HEK293 (cell line): ENCODE results near the gene DDIT3.

Source experiments
- EGR2 ChIP-seq: fragments of 450-650 bp; formaldehyde crosslinking; IDR thresholded peaks from 2 replicates; pipeline ENCODE4 v1.5.1; 2016; ENCODE audit warnings: low read depth, missing biosample characterization, missing genetic modification characterization
- KLF10 ChIP-seq: fragments of 450-650 bp; IDR thresholded peaks from 2 replicates; pipeline ENCODE4 v1.5.1; 2018; ENCODE audit warnings: missing biosample characterization, mild to moderate bottlenecking, missing genetic modification characterization
- KLF7 ChIP-seq: fragments of 450-650 bp; formaldehyde crosslinking; IDR thresholded peaks from 2 replicates; pipeline ENCODE4 v1.5.1; 2016; ENCODE audit warnings: missing biosample characterization, missing genetic modification characterization, borderline replicate concordance
- KLF8 ChIP-seq: fragments of 450-650 bp; formaldehyde crosslinking; IDR thresholded peaks from 2 replicates; pipeline ENCODE4 v1.5.1; 2016; ENCODE audit warnings: missing biosample characterization, missing genetic modification characterization
- ZBTB20 ChIP-seq: fragments of 450-650 bp; formaldehyde crosslinking; IDR thresholded peaks from 2 replicates; pipeline ENCODE4 v1.5.1; 2016; ENCODE audit warnings: missing biosample characterization, missing genetic modification characterization
- ZBTB8A ChIP-seq: fragments of 450-650 bp; formaldehyde crosslinking; IDR thresholded peaks from 2 replicates; pipeline ENCODE4 v1.5.1; 2016; ENCODE audit warnings: missing biosample characterization, missing genetic modification characterization
- ZEB2 ChIP-seq: fragments of 450-650 bp; formaldehyde crosslinking; IDR thresholded peaks from 2 replicates; pipeline ENCODE4 v1.5.1; 2016; ENCODE audit warnings: missing biosample characterization, missing genetic modification characterization
- ZFHX2 ChIP-seq: fragments of 450-650 bp; formaldehyde crosslinking; conservative IDR thresholded peaks from 2 replicates; pipeline ENCODE4 v1.5.1; 2016; ENCODE audit warnings: missing biosample characterization, missing genetic modification characterization
- ZNF10 ChIP-seq: fragments of 450-650 bp; formaldehyde crosslinking; IDR thresholded peaks from 2 replicates; pipeline ENCODE4 v1.5.1; 2017; ENCODE audit warnings: missing biosample characterization, missing genetic modification characterization
- ZNF121 ChIP-seq: fragments of 450-650 bp; formaldehyde crosslinking; IDR thresholded peaks from 2 replicates; pipeline ENCODE4 v1.5.1; 2016; ENCODE audit warnings: missing biosample characterization, missing genetic modification characterization
- ZNF23 ChIP-seq: fragments of 450-650 bp; formaldehyde crosslinking; IDR thresholded peaks from 2 replicates; pipeline ENCODE4 v1.5.1; 2016; ENCODE audit warnings: missing biosample characterization, missing genetic modification characterization, borderline replicate concordance
- ZNF394 ChIP-seq: fragments of 450-650 bp; formaldehyde crosslinking; IDR thresholded peaks from 2 replicates; pipeline ENCODE4 v1.5.1; 2016; ENCODE audit warnings: missing biosample characterization, missing genetic modification characterization, mild to moderate bottlenecking, moderate library complexity, borderline replicate concordance
- ZNF677 ChIP-seq: fragments of 450-650 bp; IDR thresholded peaks from 2 replicates; pipeline ENCODE4 v1.5.0; 2018; ENCODE audit warnings: missing biosample characterization, mild to moderate bottlenecking, missing genetic modification characterization, moderate library complexity
- ZNF701 ChIP-seq: fragments of 450-650 bp; formaldehyde crosslinking; IDR thresholded peaks from 2 replicates; pipeline ENCODE4 v1.5.1; 2016; ENCODE audit warnings: missing biosample characterization, missing genetic modification characterization
- ZNF76 ChIP-seq: fragments of 450-650 bp; formaldehyde crosslinking; IDR thresholded peaks from 2 replicates; pipeline ENCODE4; 2016; ENCODE audit warnings: low read depth, missing biosample characterization, missing genetic modification characterization, borderline replicate concordance
- ZSCAN16 ChIP-seq: fragments of 450-650 bp; formaldehyde crosslinking; IDR thresholded peaks from 2 replicates; pipeline ENCODE4 v1.5.1; 2016; ENCODE audit warnings: missing biosample characterization, missing genetic modification characterization
- ZSCAN30 ChIP-seq: fragments of 450-650 bp; IDR thresholded peaks from 2 replicates; pipeline ENCODE4 v1.5.1; 2018; ENCODE audit warnings: missing biosample characterization, mild to moderate bottlenecking, missing genetic modification characterization, moderate library complexity
- TF ChIP-seq, protein P1 (sequence below): fragments of 450-650 bp; formaldehyde crosslinking; conservative IDR thresholded peaks from 2 replicates; pipeline ENCODE4 v1.5.1; 2016; ENCODE audit warnings: low read depth, missing biosample characterization, missing genetic modification characterization
- TF ChIP-seq, protein P2 (sequence below): fragments of 450-650 bp; formaldehyde crosslinking; IDR thresholded peaks from 2 replicates; pipeline ENCODE4 v1.5.1; 2016; ENCODE audit warnings: missing biosample characterization, missing genetic modification characterization
- TF ChIP-seq, protein P3 (sequence below): fragments of 450-650 bp; formaldehyde crosslinking; IDR thresholded peaks from 2 replicates; pipeline ENCODE4 v1.5.1; 2016; ENCODE audit warnings: missing biosample characterization, missing genetic modification characterization, borderline replicate concordance
- TF ChIP-seq, protein P4 (sequence below): fragments of 450-650 bp; formaldehyde crosslinking; IDR thresholded peaks from 2 replicates; pipeline ENCODE4 v1.5.1; 2016; ENCODE audit warnings: missing biosample characterization, missing genetic modification characterization
- TF ChIP-seq, protein P5 (sequence below): fragments of 450-650 bp; formaldehyde crosslinking; IDR thresholded peaks from 2 replicates; pipeline ENCODE4 v1.5.1; 2016; ENCODE audit warnings: missing biosample characterization, missing genetic modification characterization, low read depth

DDIT3 gene

DNA sequence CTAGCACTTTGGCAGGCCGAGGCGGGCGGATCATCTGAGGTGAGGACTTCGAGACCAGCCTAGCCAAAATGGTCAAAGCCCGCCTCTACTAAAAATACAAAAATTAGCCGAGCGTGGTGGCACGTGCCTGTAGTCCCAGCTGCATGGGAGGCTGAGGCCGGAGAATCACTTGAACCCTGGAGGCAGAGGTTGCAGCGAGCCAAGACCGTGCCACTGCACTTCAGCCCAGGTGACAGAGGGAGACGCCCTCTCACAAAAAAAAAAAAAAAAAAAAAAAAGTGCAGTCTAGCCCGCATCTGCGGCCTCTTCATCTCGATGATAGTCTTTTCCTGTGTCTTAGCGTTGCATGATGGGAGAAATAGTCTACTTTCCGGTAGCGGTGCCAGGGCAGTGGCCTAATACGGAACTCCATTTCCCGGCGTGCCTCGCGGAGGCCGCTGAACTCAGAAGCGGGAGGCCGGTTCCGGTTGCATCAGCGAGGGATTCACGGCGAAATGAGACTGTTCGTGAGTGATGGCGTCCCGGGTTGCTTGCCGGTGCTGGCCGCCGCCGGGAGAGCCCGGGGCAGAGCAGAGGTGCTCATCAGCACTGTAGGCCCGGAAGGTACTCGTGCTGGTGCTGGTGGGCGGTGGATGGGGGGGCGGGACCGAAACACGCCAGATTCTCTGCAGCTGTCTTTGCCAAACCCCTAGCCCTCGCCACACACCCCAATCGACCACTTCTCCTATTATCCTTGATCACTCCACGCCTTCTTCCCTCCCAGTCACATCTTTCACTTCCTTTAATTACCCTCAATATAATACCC, 32.5 kb downstream of the DDIT3 start, which contains the start of gene MARS1 (continued):
- TF ChIP-seq KLF8 = peak; percentile 67
- peak; percentile 20 for TF ChIP-seq ZNF394 (tag by site-specific recombination)
- TF ChIP-seq, protein P1, sequence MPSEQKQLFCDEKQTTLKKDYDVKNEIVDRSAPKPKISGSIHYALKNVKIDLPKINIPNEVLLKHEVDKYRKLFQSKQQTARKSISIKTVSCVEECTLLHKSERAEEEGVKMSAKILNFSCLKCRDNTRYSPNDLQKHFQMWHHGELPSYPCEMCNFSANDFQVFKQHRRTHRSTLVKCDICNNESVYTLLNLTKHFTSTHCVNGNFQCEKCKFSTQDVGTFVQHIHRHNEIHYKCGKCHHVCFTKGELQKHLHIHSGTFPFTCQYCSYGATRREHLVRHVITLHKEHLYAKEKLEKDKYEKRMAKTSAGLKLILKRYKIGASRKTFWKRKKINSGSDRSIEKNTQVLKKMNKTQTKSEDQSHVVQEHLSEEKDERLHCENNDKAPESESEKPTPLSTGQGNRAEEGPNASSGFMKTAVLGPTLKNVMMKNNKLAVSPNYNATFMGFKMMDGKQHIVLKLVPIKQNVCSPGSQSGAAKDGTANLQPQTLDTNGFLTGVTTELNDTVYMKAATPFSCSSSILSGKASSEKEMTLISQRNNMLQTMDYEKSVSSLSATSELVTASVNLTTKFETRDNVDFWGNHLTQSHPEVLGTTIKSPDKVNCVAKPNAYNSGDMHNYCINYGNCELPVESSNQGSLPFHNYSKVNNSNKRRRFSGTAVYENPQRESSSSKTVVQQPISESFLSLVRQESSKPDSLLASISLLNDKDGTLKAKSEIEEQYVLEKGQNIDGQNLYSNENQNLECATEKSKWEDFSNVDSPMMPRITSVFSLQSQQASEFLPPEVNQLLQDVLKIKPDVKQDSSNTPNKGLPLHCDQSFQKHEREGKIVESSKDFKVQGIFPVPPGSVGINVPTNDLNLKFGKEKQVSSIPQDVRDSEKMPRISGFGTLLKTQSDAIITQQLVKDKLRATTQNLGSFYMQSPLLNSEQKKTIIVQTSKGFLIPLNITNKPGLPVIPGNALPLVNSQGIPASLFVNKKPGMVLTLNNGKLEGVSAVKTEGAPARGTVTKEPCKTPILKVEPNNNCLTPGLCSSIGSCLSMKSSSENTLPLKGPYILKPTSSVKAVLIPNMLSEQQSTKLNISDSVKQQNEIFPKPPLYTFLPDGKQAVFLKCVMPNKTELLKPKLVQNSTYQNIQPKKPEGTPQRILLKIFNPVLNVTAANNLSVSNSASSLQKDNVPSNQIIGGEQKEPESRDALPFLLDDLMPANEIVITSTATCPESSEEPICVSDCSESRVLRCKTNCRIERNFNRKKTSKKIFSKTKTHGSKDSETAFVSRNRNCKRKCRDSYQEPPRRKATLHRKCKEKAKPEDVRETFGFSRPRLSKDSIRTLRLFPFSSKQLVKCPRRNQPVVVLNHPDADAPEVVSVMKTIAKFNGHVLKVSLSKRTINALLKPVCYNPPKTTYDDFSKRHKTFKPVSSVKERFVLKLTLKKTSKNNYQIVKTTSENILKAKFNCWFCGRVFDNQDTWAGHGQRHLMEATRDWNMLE (tag by site-specific recombination) = peak; percentile 89
- TF ChIP-seq ZSCAN16 = 0 out of 2 replicates have a peak, but pooled peaks have one; percentile 39
- TF ChIP-seq, protein P2, sequence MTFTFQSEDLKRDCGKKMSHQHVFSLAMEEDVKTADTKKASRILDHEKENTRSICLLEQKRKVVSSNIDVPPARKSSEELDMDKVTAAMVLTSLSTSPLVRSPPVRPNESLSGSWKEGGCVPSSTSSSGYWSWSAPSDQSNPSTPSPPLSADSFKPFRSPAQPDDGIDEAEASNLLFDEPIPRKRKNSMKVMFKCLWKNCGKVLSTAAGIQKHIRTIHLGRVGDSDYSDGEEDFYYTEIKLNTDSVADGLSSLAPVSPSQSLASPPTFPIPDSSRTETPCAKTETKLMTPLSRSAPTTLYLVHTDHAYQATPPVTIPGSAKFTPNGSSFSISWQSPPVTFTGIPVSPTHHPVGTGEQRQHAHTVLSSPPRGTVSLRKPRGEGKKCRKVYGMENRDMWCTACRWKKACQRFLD = peak; percentile 80; the same call in 1 of the 2 replicates
- 0 out of 2 replicates have a peak, but pooled peaks have one; percentile 23 for TF ChIP-seq ZNF701
- TF ChIP-seq ZNF23 (tag by site-specific recombination) = no peak
- peak; percentile 10; the same call in 1 of the 2 replicates for TF ChIP-seq ZFHX2
- peak; percentile 52; the same call in 1 of the 2 replicates for TF ChIP-seq KLF10
- peak; percentile 38; the same call in 1 of the 2 replicates for TF ChIP-seq ZBTB20 (tag by site-specific recombination)
- TF ChIP-seq, protein P3, sequence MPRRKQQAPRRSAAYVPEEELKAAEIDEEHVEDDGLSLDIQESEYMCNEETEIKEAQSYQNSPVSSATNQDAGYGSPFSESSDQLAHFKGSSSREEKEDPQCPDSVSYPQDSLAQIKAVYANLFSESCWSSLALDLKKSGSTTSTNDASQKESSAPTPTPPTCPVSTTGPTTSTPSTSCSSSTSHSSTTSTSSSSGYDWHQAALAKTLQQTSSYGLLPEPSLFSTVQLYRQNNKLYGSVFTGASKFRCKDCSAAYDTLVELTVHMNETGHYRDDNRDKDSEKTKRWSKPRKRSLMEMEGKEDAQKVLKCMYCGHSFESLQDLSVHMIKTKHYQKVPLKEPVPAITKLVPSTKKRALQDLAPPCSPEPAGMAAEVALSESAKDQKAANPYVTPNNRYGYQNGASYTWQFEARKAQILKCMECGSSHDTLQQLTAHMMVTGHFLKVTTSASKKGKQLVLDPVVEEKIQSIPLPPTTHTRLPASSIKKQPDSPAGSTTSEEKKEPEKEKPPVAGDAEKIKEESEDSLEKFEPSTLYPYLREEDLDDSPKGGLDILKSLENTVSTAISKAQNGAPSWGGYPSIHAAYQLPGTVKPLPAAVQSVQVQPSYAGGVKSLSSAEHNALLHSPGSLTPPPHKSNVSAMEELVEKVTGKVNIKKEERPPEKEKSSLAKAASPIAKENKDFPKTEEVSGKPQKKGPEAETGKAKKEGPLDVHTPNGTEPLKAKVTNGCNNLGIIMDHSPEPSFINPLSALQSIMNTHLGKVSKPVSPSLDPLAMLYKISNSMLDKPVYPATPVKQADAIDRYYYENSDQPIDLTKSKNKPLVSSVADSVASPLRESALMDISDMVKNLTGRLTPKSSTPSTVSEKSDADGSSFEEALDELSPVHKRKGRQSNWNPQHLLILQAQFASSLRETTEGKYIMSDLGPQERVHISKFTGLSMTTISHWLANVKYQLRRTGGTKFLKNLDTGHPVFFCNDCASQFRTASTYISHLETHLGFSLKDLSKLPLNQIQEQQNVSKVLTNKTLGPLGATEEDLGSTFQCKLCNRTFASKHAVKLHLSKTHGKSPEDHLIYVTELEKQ (tag by site-specific recombination) = no peak
- TF ChIP-seq ZNF76 = peak; percentile 96
- peak; percentile 89 for TF ChIP-seq ZEB2 (tag by site-specific recombination)
- no peak for TF ChIP-seq ZNF10 (tag by site-specific recombination)
- no peak for TF ChIP-seq ZNF677
- 0 out of 2 replicates have a peak, but pooled peaks have one; percentile 27 for TF ChIP-seq ZSCAN30 (tag by site-specific recombination)
- TF ChIP-seq ZNF121 (tag by site-specific recombination) = no peak
- TF ChIP-seq, protein P4, sequence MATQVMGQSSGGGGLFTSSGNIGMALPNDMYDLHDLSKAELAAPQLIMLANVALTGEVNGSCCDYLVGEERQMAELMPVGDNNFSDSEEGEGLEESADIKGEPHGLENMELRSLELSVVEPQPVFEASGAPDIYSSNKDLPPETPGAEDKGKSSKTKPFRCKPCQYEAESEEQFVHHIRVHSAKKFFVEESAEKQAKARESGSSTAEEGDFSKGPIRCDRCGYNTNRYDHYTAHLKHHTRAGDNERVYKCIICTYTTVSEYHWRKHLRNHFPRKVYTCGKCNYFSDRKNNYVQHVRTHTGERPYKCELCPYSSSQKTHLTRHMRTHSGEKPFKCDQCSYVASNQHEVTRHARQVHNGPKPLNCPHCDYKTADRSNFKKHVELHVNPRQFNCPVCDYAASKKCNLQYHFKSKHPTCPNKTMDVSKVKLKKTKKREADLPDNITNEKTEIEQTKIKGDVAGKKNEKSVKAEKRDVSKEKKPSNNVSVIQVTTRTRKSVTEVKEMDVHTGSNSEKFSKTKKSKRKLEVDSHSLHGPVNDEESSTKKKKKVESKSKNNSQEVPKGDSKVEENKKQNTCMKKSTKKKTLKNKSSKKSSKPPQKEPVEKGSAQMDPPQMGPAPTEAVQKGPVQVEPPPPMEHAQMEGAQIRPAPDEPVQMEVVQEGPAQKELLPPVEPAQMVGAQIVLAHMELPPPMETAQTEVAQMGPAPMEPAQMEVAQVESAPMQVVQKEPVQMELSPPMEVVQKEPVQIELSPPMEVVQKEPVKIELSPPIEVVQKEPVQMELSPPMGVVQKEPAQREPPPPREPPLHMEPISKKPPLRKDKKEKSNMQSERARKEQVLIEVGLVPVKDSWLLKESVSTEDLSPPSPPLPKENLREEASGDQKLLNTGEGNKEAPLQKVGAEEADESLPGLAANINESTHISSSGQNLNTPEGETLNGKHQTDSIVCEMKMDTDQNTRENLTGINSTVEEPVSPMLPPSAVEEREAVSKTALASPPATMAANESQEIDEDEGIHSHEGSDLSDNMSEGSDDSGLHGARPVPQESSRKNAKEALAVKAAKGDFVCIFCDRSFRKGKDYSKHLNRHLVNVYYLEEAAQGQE = no peak
- TF ChIP-seq ZBTB8A = peak; percentile 59; the same call in 1 of the 2 replicates
- TF ChIP-seq, protein P5, sequence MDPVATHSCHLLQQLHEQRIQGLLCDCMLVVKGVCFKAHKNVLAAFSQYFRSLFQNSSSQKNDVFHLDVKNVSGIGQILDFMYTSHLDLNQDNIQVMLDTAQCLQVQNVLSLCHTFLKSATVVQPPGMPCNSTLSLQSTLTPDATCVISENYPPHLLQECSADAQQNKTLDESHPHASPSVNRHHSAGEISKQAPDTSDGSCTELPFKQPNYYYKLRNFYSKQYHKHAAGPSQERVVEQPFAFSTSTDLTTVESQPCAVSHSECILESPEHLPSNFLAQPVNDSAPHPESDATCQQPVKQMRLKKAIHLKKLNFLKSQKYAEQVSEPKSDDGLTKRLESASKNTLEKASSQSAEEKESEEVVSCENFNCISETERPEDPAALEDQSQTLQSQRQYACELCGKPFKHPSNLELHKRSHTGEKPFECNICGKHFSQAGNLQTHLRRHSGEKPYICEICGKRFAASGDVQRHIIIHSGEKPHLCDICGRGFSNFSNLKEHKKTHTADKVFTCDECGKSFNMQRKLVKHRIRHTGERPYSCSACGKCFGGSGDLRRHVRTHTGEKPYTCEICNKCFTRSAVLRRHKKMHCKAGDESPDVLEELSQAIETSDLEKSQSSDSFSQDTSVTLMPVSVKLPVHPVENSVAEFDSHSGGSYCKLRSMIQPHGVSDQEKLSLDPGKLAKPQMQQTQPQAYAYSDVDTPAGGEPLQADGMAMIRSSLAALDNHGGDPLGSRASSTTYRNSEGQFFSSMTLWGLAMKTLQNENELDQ (tag by site-specific recombination) = peak; percentile 91
- peak; percentile 39 for TF ChIP-seq EGR2 (tag by site-specific recombination)
- TF ChIP-seq KLF7 (tag by site-specific recombination) = peak; percentile 94
